ENCODE data around the gene DNAAF2. TPM values are rescaled to one million over a fixed set of nuclear protein-coding genes. Genes with fewer than 3 reads are reported as not detected.

Gene DNAAF2, protein sequence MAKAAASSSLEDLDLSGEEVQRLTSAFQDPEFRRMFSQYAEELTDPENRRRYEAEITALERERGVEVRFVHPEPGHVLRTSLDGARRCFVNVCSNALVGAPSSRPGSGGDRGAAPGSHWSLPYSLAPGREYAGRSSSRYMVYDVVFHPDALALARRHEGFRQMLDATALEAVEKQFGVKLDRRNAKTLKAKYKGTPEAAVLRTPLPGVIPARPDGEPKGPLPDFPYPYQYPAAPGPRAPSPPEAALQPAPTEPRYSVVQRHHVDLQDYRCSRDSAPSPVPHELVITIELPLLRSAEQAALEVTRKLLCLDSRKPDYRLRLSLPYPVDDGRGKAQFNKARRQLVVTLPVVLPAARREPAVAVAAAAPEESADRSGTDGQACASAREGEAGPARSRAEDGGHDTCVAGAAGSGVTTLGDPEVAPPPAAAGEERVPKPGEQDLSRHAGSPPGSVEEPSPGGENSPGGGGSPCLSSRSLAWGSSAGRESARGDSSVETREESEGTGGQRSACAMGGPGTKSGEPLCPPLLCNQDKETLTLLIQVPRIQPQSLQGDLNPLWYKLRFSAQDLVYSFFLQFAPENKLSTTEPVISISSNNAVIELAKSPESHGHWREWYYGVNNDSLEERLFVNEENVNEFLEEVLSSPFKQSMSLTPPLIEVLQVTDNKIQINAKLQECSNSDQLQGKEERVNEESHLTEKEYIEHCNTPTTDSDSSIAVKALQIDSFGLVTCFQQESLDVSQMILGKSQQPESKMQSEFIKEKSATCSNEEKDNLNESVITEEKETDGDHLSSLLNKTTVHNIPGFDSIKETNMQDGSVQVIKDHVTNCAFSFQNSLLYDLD
- total RNA-seq (2022) = 11.4 and 11.5 TPM in 2 replicates
- Bru-seq, nascent RNA = percentile 75 among the genes with signal in this experiment
- BruChase-seq, experiment 1, labeled RNA remaining after a 2-hour chase = percentile 87 among the genes with signal in this experiment
- BruChase-seq, experiment 2, labeled RNA remaining after a 6-hour chase = percentile 68 among the genes with signal in this experiment
- long read RNA-seq, transcript DNAAF2-201 (3 exons, 2,963 nt) = major isoform, 50 of 95 reads
- long read RNA-seq, transcript DNAAF2-202 (2 exons, 2,819 nt) = minor isoform, 23 of 95 reads
- long read RNA-seq, partial matches to known transcripts = 1 of 95 reads
- long read RNA-seq, other reads (novel, unspliced or antisense) = 21 of 95 reads

GRCh38 chr14:49634547-49635334 lies at the start of gene DNAAF2:
Gene DNAAF2, minus strand, starts transcription at chr14:49635244. Its CDS starts 95 bp downstream, at chr14:49635149.
- ChIA-PET POLR2A (interaction anchor here (0.6 to 1.5 kb wide), 8 partner anchors 11 to 228 kb away, joined by 3 to 28 read pairs (median 6); partner anchors contain the start of genes KLHDC2, LRR1, MGAT2 and POLE2), CTCF (interaction anchor here (0.7 to 1.9 kb wide), 16 partner anchors 11 to 233 kb away, joined by 3 to 23 read pairs (median 6); partner anchors contain the start of genes KLHDC2, MGAT2, NEMF and POLE2)
- peak; percentile 74 to 78 for DNase-seq
- TSS peak; percentile 14 for BruUV-seq (replicated peaks)
- peak within 1 kb of the TSS; percentile 93 for H3K4me3 Mint-ChIP-seq (ENCODE audit: unreplicated experiment)
- intact Hi-C loops (cut with micrococcal nuclease; ENCODE audit: unreplicated experiment) = loop anchor here (1.0 to 5.0 kb wide), 4 partner anchors 54 to 218 kb away; partner anchors contain the start of genes NEMF and POLE2
- H3K27ac Mint-ChIP-seq (ENCODE audit: unreplicated experiment) = peak within 1 kb of the TSS; percentile 99
- peaks cover 16% of the 10 kb centered on the region for H3K4me1 Mint-ChIP-seq (ENCODE audit: low read depth, unreplicated experiment)
- no peaks in the 10 kb centered on the region for H3K27me3 Mint-ChIP-seq (ENCODE audit: insufficient read depth, unreplicated experiment)
- Histone ChIP-seq H3K4me1 (peaks cover 16% of the 10 kb centered on the region), H3K36me3 (ENCODE audit: control insufficient read depth, insufficient read depth, low read length) (no peaks in the 10 kb centered on the region; the same call in 1 of the 2 replicates), H3K9me3 (no peaks in the 10 kb centered on the region), H3K4me3 (ENCODE audit: low read depth, low read length) (peak within 1 kb of the TSS; percentile 92), H3K27me3 (replicated peaks; ENCODE audit: control insufficient read depth, insufficient read depth, low read length) (no peaks in the 10 kb centered on the region)
- H3K36me3 Mint-ChIP-seq (ENCODE audit: insufficient read depth, unreplicated experiment) = peaks cover 71% of the 10 kb centered on the region
- TF ChIP-seq, protein P1, sequence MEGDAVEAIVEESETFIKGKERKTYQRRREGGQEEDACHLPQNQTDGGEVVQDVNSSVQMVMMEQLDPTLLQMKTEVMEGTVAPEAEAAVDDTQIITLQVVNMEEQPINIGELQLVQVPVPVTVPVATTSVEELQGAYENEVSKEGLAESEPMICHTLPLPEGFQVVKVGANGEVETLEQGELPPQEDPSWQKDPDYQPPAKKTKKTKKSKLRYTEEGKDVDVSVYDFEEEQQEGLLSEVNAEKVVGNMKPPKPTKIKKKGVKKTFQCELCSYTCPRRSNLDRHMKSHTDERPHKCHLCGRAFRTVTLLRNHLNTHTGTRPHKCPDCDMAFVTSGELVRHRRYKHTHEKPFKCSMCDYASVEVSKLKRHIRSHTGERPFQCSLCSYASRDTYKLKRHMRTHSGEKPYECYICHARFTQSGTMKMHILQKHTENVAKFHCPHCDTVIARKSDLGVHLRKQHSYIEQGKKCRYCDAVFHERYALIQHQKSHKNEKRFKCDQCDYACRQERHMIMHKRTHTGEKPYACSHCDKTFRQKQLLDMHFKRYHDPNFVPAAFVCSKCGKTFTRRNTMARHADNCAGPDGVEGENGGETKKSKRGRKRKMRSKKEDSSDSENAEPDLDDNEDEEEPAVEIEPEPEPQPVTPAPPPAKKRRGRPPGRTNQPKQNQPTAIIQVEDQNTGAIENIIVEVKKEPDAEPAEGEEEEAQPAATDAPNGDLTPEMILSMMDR (IDR thresholded peaks at IDR 0.05; ENCODE audit: insufficient read depth in 1 of 2, low read depth in 1 of 2, low read length in 1 of 2, severe bottlenecking in 1 of 2, unreplicated experiment in 1 of 2) = no peak
- no peaks in the 10 kb centered on the region for H3K9me3 Mint-ChIP-seq (ENCODE audit: unreplicated experiment)

GRCh38 chr14:49679271-49679670 lies 44.2 kb upstream of the DNAAF2 start:
- no peaks in the 10 kb centered on the region; the same call in none of the 2 replicates for H3K36me3 ChIP-seq (ENCODE audit: control insufficient read depth, insufficient read depth, low read length)
- ChIA-PET POLR2A (no interaction called here), CTCF (interaction anchor here (0.6 kb wide), 1 partner anchor 45 kb away, joined by 3 read pairs; no protein-coding TSS in a partner anchor)
- intact Hi-C loops (cut with micrococcal nuclease; ENCODE audit: unreplicated experiment) = no loop called here
- H3K9me3 ChIP-seq = no peaks in the 10 kb centered on the region
- TF ChIP-seq, protein P1 (IDR thresholded peaks at IDR 0.05; ENCODE audit: insufficient read depth in 1 of 2, low read depth in 1 of 2, low read length in 1 of 2, severe bottlenecking in 1 of 2, unreplicated experiment in 1 of 2) = no peak
- peaks cover 42% of the 10 kb centered on the region for H3K36me3 Mint-ChIP-seq (ENCODE audit: insufficient read depth, unreplicated experiment)
- no peak overlapping the region for H3K27ac Mint-ChIP-seq (ENCODE audit: unreplicated experiment)
- no peaks in the 10 kb centered on the region for H3K4me1 Mint-ChIP-seq (ENCODE audit: low read depth, unreplicated experiment)
- H3K4me3 Mint-ChIP-seq (ENCODE audit: unreplicated experiment) = no peak overlapping the region
- no peaks in the 10 kb centered on the region for H3K27me3 ChIP-seq (replicated peaks; ENCODE audit: control insufficient read depth, insufficient read depth, low read length)
- DNase-seq = no peak
- no peaks in the 10 kb centered on the region for H3K4me1 ChIP-seq
- BruUV-seq (replicated peaks) = no TSS peak
- H3K4me3 ChIP-seq (ENCODE audit: low read depth, low read length) = no peak overlapping the region
- H3K27me3 Mint-ChIP-seq (ENCODE audit: insufficient read depth, unreplicated experiment) = no peaks in the 10 kb centered on the region
- H3K9me3 Mint-ChIP-seq (ENCODE audit: unreplicated experiment) = no peaks in the 10 kb centered on the region
